Femur (tissue), 1 donor: Measurements from ENCODE around the gene TIMD4.

ENCODE experiments used
- DNase-seq: peaks from one replicate; pipeline ENCODE4 v3.0.0-alpha.2; 2017

Gene TIMD4

DNA sequence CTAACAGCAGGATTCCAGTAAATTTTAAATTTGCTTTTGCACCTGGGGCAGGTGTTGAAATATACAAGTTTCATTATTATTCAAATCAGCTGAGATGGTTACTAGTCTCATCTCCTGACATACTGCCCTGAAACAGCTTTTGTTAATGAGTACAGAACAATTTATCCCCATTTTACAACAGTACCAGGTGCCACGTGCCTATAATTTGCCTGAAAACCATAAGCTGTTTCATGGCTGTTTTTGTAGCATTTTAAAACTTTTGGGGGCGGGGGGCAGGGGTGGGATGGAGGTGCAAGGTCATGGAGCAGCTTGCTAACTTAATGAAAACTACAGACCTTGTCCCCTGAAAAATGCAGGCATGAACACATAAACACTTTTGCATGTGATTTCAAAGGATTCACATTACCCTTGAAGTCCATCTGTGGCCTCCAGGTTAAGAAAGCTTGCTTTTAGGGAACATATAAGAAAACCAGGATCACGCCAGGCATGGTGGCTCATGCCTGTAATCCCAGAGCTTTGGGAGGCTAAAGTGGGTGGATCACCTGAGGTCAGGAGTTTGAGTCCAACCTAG lies 42.1 kb downstream of the TIMD4 start:
- DNase-seq, result no peak

DNA sequence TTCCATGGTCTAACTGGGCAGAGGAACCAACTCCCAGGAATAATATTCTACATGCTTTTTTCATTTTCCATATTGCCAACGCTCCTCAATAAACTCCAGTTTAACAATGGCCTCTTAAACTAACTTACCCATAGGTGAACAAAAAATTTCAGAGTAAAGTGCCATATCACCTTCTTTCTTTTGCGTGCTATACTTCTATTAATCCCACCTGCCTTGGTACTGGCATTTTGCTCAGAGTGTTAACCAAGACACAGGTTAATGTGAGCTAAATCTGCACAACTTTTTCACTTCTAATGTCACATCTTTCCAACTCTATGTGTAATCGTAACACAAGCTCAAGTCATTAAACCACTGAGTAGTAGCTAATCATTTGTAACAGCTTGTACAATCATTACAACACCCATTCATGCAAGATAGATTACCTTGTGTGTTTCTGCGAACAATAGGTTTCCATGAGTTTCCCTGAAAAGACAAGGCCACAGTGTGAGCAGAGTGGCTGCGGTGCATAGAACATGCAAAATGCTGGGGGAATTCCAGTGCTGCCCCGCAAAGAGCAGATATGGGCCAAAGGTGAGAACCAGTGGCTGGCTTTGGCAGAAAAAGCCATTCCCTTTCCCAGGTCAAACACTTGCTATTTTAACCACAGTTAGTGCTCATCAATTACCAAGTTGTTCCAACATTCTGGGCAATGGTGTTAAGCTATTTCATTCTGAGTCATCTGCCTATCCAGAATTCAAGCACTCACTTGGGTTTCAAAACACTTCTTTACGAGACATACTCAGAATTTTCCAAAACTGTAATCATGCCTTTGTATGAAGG lies 42.8 kb downstream of the TIMD4 start:
- DNase-seq, result no peak

DNA sequence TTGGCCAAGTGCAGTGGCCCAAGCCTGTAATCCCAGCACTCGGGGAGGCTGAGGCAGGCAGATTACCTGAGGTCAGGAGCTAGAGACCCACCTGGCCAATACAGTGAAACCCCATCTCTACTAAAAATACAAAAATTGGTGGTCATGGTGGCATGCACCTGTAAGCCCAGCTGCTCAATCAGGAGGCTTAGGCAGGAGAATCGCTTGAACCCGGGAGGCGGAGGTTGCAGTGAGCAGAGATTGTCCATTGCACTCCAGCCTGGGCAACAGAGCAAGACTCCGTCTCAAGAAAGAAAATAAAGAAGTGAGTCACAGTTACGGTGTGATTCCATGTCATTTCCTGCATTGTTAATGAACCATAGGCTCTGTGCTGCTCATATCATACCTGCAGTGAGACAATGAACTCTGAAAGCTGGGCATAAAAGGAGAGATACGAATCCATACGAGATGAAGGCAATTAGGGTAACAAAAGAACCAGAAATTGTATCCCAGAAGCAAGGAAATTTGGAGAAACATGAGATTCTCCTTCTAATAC lies 44.6 kb downstream of the TIMD4 start:
- no peak for DNase-seq

DNA sequence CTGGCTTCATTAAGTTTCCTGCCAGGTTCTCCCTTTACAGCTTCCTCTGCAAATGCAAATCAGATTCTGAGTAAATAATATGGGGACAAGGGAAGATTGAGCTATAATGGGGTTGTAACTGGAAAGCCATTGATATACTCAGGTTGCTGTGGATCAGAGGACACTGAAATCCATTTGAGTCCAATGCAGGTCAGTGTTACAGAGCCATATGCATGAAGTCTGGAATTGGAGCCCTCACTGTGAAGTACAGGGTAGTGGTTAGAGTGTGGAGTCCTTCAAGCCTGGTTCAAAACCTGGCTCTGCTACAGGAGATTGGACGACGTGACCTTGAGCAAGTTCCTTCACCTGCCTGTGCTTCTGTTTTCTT lies 48.7 kb downstream of the TIMD4 start:
- DNase-seq, result no peak

DNA sequence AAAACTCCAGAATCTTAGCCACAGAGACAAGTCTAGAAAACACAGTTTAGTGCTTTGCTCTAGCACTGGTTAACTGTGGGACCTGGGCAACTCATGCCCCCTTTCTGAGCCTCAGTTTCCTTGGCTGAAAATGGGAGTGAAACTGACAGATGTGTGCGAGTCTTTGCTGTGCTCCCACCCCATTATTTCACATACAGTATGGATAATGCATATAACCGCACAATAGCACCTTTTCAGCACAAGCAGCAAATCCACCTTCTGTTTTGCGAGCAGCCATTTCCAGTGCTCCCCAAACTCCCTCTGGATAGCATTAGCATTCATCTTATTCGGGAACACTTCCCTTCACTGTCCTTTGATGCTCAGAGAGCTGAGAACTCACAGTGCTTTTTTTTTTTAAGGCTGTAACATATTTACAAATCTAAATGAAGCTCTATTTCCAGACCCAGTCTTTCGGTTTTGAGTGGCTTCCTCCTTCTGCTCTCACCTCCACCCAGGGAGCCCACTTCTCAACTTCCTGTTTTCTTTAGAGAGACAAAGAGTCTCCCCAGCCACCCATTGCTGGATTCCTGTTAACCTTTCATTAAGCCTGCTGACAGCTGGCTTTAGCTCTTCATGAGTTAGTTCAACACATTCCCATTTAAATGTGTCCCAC lies 49.2 kb downstream of the TIMD4 start:
- peak; percentile 19 for DNase-seq

DNA sequence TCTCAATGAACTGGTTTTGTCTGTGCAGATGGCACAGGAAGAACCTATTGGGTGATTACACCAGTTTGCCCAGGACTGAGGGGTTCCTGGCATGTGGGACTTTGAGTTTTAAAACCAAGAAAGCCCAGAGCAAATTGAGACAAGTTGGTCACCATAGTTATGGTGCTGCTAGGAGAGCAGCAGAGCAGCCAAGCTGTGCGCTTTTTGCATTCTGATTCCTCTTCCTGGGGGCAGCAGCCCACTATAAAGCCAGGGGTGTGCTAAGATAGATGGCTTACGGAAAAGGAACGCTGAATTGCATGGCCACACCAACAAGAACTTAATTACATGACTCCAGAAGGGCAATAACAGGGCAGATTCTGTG lies 49.7 kb downstream of the TIMD4 start:
- DNase-seq, result no peak

DNA sequence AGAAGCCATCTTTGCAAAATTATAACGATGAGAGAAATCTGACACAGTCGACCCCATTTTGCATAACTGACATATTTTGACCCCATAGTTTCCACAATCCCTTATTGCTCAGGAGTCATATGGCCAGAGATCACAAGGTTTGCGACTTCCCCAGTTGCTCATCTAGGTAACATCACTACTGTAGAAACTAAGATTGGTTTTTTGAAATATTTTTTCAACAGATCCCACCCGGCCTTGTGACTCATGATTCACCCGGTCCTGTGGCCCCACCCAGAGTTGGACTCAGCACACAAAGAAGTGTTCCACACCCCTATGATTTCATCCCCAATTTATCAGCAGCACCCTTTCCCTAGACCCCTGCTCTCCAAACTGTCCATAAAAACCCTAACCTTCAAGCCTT lies 50.2 kb downstream of the TIMD4 start:
- no peak for DNase-seq

DNA sequence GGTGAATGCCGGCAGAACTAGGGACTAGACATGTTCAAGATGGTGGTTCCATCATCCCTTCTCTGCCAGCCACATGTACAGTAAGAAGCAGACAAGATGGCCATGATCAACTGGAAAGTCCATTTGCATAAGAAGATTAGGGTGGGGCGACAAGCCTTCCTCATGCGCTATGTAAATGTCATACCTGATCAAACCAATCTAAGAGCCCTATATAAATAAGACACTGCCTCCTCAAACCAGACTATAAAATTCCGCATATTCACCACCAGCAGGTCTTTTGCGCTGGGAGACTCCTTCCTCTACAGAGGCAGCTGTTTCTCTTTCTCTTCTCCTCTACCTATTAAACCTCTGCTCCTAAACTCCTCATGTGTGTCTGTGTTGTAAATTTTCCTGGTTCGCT lies 53.8 kb downstream of the TIMD4 start:
- no peak for DNase-seq

DNA sequence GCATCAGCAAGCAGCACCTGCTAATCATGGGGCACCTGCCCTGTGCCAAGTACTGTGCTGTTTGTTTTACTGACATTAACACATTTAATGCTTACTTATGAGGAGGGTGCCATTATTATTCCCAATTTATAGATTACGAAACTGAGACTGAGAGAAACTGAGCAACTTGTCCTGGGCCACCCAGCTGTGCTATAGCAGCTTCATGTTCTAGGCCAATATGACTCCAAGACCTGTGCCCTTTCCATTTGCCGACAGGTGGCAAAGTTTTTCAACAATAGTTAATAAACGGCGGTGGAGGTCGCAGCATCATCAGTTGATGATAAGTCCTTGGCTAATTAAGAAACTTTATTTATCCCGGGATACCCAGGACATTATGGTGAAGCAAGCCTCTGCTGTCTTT lies 55.4 kb downstream of the TIMD4 start:
- no peak for DNase-seq

DNA sequence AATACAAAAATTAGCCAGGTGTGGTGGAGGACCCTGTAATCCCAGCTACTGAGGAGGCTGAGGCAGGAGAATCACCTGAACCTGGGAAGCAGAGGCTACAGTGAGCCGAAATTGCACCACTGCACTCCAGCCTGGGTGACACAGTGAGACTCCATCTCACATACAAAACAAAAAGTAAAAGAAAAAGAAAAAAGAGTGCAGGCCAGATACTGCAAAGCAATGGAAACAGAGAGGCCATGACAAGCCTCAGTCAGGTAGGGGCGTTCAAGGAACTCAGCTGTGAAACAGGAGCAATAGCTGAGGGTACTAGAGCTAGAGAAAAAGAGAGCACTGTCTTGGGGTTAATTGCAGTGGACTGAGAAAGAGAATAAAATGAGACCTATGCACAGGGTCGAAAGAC lies 56.2 kb downstream of the TIMD4 start:
- no peak for DNase-seq

DNA sequence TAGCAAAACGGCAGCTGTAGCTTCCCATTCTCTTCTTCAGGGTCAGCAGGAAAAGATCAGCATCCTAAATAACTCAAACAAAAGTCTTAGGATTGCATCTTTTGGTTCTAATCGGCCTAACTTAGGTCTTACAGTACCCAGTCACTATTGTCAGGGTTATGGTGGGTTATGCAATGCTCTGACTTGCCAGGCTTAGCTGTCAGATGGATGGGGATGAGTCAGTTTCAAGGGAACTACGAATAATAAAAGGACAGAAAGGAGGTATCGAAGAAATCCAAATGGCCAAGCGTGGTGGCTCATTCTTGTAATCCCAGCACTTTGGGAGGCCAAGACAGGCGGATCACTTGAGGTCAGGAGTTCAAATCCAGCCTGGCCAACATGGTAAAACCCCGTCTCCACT lies 66.5 kb downstream of the TIMD4 start:
- DNase-seq, result no peak

DNA sequence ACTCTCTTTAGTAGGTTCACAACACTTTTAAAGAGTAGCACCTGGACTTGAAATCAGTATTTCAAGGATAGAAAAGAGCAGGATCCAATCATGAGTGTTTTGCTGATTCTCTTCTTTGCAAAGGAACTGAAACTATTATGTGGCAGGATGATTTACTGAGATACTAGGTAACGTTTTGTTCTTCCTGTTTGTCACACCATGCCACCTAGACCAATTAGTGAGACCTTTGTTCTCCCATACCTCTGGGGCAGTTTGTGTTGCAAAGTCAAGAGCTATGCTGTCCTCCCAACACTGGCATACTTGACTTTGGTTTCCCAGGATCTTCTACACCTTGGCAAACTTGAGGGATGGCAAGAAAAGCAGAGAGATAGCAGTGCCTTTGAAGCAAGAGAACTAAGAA lies 69.5 kb downstream of the TIMD4 start:
- DNase-seq, result no peak

DNA sequence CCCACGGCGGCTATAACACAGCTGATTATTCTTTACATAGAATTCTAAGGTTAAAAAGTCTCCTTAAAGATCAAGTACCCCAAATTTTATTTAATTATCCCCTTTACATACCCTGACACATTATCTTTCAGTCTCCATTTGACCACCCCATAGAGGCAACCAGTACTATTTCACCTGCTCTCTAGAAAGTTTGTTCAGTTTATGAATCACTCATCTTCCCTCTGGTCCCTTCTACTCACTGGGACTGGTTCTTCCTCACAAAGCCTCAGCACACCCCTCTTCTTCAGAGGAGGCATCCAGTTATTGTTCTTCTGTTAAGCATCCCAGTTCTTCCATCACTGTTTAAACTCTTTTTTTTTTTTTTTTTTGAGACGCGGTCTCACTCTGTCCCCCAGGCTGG lies 70.2 kb downstream of the TIMD4 start:
- no peak for DNase-seq

DNA sequence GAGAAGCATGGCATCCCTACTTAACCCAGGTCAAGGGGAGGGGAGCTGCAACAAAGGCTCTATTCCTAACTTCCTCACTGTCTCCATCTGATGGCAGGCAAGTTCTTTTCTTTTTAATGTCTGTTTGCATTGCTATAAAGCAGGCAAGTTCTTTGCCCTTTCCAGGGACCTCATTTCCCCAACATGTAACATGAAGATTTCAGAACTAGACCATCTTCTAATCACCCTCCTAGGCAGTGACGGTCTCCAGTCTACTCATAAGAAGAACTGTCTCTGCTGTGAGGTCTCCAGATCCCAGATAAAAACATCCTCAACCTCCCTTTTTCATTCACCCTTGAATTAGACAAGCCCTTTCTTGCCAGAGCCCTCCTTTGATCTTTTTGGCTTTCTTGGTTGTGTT lies 70.8 kb downstream of the TIMD4 start:
- no peak for DNase-seq

DNA sequence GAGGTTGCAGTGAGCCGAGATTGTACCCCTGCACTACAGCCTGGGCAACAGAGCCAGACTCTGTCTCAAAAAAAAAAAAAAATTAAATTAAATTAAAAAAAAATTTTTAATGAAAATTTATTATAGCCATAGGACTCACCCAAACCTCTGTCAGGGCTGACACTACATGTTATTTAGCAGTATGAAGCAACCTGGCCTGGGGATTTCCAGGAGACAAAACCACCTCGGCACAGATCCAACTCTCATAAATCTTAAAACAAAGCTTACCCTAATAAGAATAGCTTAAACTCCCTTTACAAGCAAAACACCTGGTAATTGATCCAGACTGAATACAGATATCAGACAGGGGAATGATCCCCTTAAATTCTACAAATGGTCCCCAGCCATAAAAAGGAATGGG lies 74.5 kb downstream of the TIMD4 start:
- no peak for DNase-seq

DNA sequence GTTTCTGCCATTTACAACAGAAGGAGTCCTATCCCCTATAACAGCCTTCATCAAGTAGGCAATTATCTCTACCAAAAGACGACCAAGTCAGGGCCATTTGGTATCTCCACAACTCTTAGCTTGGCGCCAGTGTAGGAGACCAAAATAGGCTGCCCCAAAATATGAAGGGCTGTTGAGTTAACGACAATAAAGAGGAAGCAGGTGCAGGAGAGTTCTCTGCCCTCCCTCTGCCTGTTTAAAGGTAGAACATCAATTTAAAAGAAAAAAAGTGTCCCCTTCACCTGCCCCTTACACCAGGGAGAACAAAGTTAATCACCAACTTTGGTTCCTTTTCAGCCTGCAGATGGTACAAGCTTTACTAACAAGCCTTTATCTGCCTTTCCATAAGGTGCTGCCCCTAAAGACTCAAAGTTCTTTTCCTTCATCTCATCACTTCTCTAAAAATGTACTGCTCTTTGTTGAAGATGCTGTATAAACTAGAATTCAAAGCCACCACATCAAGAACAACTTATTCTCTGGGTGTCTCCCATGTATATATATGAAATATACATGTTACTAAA lies 79.6 kb downstream of the TIMD4 start:
- no peak for DNase-seq

DNA sequence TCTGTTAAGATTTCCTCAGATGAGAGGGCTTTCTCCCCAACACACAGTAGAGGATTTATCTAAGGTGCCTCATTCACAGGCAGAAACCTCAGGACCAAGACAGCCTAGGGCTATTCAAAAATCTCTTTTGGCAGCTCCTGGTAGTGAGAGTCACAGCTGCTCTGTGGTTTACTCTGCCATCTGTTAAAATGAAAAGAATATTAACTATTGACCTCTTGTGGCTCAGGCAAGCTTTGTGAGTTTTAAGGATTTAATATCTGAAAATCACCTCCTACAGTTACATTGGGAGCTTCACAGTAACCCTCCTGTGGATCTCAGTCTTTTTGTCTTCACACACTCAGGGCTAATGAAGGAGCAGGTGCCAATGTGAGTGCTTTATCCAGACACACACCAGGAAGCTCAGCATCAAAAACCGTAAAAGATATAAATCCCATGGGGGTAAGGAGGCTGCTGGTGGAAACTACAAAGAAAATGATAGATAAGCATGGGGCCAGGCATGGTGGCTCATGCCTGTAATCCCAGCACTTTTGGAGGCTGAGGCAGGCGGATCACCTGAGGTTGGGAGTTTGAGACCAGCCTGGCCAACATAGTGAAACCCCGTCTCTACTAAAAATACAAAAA lies 83.3 kb downstream of the TIMD4 start:
- DNase-seq, result no peak

DNA sequence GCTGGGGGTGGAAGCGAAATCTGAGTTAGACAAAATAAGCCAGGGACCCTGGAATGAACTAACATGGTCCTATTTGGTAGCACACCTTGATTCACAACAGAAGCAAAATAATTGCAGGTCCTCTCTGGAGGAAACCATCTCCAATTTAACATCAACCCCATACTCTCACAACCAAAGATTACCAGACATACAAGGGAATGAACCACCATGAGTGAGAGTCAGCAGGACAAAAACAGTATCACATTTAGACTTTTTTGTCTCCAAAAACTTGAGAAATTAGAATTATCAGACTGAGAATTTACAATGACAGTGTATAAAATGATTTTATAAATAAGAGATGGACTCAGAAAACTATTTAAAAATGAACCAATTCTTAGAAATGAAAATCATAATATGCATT lies 91.8 kb downstream of the TIMD4 start:
- DNase-seq, result no peak

DNA sequence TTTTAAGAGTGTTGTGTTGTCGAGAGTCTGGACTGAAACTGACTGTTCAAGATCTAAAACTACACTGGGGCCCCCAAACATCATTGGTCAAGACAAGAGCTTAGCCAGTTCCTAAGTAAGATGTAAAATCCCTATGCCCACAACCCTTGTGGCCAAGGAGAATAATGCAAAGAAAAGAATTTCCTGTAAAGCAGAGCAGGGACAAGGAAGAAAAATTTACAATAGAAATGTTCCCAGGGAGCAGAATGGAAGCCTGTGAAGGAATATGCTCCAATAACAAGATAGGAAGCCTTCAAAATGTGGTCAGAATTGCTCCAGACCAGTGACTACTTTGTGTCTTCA lies 92.6 kb downstream of the TIMD4 start:
- no peak for DNase-seq
